K562 (cell line): ENCODE measurements around the gene LHPP.

Experiments
- E2F6 ChIP-seq, 2 experiments: IDR thresholded peaks; 2 replicates each; pipeline ENCODE4 v1.6.1; 2011; ENCODE audit warnings: borderline replicate concordance in 1 of 2, control low read depth in 1 of 2, low read depth in 1 of 2, low read length in 1 of 2, mild to moderate bottlenecking in 1 of 2, mixed read lengths in 1 of 2, moderate library complexity in 1 of 2; ENCODE audit not compliant: insufficient read depth in 1 of 2, insufficient read length in 1 of 2, poor library complexity in 1 of 2, severe bottlenecking in 1 of 2; ENCODE audit errors: extremely low read depth in 1 of 2
- IRF1 ChIP-seq: sonication (generic); formaldehyde crosslinking; IDR thresholded peaks from 2 replicates; pipeline ENCODE4 v1.8.0; 2022; ENCODE audit warnings: missing genetic modification reagents, mild to moderate bottlenecking, borderline replicate concordance
- LEF1 ChIP-seq: fragments of 450-650 bp; IDR thresholded peaks from 2 replicates; pipeline ENCODE4 v1.6.1; 2016; ENCODE audit warnings: mild to moderate bottlenecking
- MAZ ChIP-seq, 2 experiments: fragments of 450-650 bp in 1 of 2; sonication (generic) in 1 of 2; formaldehyde crosslinking; IDR thresholded peaks in 1 of 2; conservative IDR thresholded peaks in 1 of 2; 2 replicates each; pipeline versions ENCODE4 v1.4.0 to v1.5.0; 2020; ENCODE audit warnings: mild to moderate bottlenecking in 1 of 2, missing genetic modification reagents in 1 of 2
- POLR2AphosphoS2 ChIP-seq: IDR thresholded peaks from 2 replicates; pipeline ENCODE4 v1.6.1; 2012; ENCODE audit warnings: low read length, improper control_type of control experiment
- RBM22 ChIP-seq: fragments of 200-400 bp; formaldehyde crosslinking; IDR thresholded peaks from 2 replicates; pipeline ENCODE4 v1.6.1; 2018; ENCODE audit warnings: low read length, low read depth; ENCODE audit not compliant: poor library complexity, severe bottlenecking
- ZNF592 ChIP-seq: fragments of 450-650 bp; IDR thresholded peaks from 2 replicates; pipeline ENCODE4 v1.6.1; 2017; ENCODE audit warnings: antibody characterized with exemption, mild to moderate bottlenecking

GRCh38 chr10:124551097-124551496, 89.5 kb downstream of the LHPP start:
- TF ChIP-seq LEF1, result no peak
- no peak for TF ChIP-seq POLR2AphosphoS2
- no peak for TF ChIP-seq MAZ (CRISPR knock-in tag; conservative IDR thresholded peaks at IDR 0.05 in 1 of 2, IDR thresholded peaks at IDR 0.05 in 1 of 2)
- TF ChIP-seq ZNF592, result no peak
- no peak for TF ChIP-seq E2F6 (IDR thresholded peaks at IDR 0.05; ENCODE audit: borderline replicate concordance in 1 of 2, extremely low read depth in 1 of 2, insufficient read depth in 1 of 2, insufficient read length in 1 of 2, low read depth in 1 of 2, low read length in 1 of 2, poor library complexity in 1 of 2, severe bottlenecking in 1 of 2)
- no peak for TF ChIP-seq RBM22
- TF ChIP-seq IRF1 (CRISPR knock-in tag), result no peak
